Activated CD8-positive, alpha-beta T cell treated with anti-CD3 and anti-CD28 coated beads for 36 hours (primary cell): Measurements from ENCODE around the gene MRPL32. TPM values are rescaled to one million over a fixed set of nuclear protein-coding genes. Genes with fewer than 3 reads are reported as not detected.

Source experiments
- ATAC-seq: fragments of 200-7000 bp; cut with Tn5 transposase; one replicate; pipeline ENCODE4 v1.10.0; 2021; ENCODE audit warnings: mild to moderate bottlenecking, moderate library complexity
- CTCF ChIA-PET: fragments of 350-600 bp; sonication (Branson Sonifier 250); formaldehyde crosslinking; loops from one replicate; lab custom pipeline; 2021; ENCODE audit warnings: antibody characterized with exemption; lab: Charles Lee
- POLR2A ChIA-PET: fragments of 350-600 bp; sonication (Branson Sonifier 250); formaldehyde crosslinking; loops from one replicate; lab custom pipeline; 2021; ENCODE audit warnings: antibody characterized with exemption; lab: Charles Lee
- DNase-seq: peaks from one replicate; pipeline ENCODE4 v3.0.0-alpha.2; 2020
- H3K27ac Mint-ChIP-seq: one replicate; pipeline ENCODE4 v1.8.0; 2021; ENCODE audit warnings: mild to moderate bottlenecking, mixed read lengths
- H3K27me3 Mint-ChIP-seq: one replicate; pipeline ENCODE4 v1.8.0; 2021; ENCODE audit warnings: mixed read lengths
- H3K36me3 Mint-ChIP-seq: one replicate; pipeline ENCODE4 v1.8.0; 2021; ENCODE audit warnings: low read depth, mixed read lengths
- H3K4me1 Mint-ChIP-seq: one replicate; pipeline ENCODE4 v1.8.0; 2021; ENCODE audit warnings: low read depth, mixed read lengths
- H3K4me3 Mint-ChIP-seq: one replicate; pipeline ENCODE4 v1.8.0; 2021; ENCODE audit warnings: mild to moderate bottlenecking, moderate library complexity, mixed read lengths
- H3K9me3 Mint-ChIP-seq: one replicate; pipeline ENCODE4 v1.8.0; 2021; ENCODE audit warnings: mixed read lengths
- intact Hi-C: fragments of 100-400 bp; cut with micrococcal nuclease; formaldehyde crosslinking; loops from one replicate; pipeline ENCODE4 v1.10.0; 2022
- total RNA-seq, 2 experiments: library from RNA; stranded (reverse); gene quantifications; one replicate each; pipeline ENCODE4 v1.2.3, GENCODE V29; 2021
- TF ChIP-seq, protein P1 (sequence below): fragments of 200-600 bp; IDR thresholded peaks from one replicate; pipeline ENCODE4 v1.8.0; 2022; ENCODE audit warnings: antibody characterized with exemption, mild to moderate bottlenecking

MRPL32 gene
- total RNA-seq, 2 experiments from 2014 or later: 66.9 to 68.5 TPM

DNA sequence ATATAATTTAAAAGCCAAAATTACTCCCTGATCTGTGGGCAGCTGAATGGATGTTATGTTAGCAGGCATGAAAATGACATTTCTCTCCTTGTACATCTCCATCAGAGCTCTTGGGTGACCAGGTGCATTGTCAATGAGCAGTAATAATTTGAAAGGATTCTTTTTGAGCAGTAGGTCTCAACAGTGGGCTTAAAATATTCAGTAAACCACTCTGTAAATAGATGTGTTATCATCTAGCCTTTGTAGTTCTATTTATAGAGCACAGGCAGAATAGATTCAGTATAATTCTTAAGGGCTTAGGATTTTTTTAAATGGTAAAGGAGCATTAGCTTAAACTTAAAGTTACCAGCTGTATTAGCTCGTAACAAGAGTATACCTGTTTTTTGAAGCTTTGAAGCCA is 52.0 kb downstream of the MRPL32 start:
- TF ChIP-seq, protein P1, sequence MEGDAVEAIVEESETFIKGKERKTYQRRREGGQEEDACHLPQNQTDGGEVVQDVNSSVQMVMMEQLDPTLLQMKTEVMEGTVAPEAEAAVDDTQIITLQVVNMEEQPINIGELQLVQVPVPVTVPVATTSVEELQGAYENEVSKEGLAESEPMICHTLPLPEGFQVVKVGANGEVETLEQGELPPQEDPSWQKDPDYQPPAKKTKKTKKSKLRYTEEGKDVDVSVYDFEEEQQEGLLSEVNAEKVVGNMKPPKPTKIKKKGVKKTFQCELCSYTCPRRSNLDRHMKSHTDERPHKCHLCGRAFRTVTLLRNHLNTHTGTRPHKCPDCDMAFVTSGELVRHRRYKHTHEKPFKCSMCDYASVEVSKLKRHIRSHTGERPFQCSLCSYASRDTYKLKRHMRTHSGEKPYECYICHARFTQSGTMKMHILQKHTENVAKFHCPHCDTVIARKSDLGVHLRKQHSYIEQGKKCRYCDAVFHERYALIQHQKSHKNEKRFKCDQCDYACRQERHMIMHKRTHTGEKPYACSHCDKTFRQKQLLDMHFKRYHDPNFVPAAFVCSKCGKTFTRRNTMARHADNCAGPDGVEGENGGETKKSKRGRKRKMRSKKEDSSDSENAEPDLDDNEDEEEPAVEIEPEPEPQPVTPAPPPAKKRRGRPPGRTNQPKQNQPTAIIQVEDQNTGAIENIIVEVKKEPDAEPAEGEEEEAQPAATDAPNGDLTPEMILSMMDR: no peak
- ChIA-PET CTCF (interaction anchor here (2.0 kb wide), 1 partner anchor 42 kb away, joined by 5 read pairs; no protein-coding TSS in a partner anchor), POLR2A (no interaction called here)
- intact Hi-C loops: no loop called here
- Mint-ChIP-seq H3K9me3 (peaks cover 2% of the 10 kb centered on the region), H3K4me1 (no peaks in the 10 kb centered on the region), H3K36me3 (no peaks in the 10 kb centered on the region), H3K27ac (no peak overlapping the region), H3K4me3 (no peak overlapping the region), H3K27me3 (peaks cover 20% of the 10 kb centered on the region)
- no peak for DNase-seq
- ATAC-seq: no peak

DNA sequence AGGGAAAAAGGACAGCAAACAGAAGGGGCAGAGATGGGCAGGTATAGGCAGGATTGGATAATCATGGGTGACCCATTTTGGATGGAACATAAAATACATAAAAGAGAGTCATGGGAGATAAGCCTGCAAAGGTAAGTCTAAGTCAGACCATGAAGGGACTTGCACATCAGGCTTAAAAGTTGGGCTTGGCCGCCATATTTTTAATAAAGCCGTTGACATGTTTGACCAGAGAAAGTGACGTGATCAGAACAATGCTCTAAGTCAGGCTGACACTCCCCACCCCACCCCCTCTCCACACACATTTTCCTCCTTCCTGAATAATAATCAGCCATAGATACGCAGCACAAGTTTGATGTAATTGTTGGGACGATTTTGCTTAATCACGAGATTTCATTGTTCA is 54.0 kb downstream of the MRPL32 start:
- Mint-ChIP-seq H3K27me3 (peaks cover 21% of the 10 kb centered on the region), H3K27ac (no peak overlapping the region), H3K4me1 (no peaks in the 10 kb centered on the region), H3K9me3 (peaks cover 2% of the 10 kb centered on the region), H3K4me3 (no peak overlapping the region), H3K36me3 (no peaks in the 10 kb centered on the region)
- intact Hi-C loops: no loop called here
- POLR2A ChIA-PET: no interaction called here
- no peak for ATAC-seq
- TF ChIP-seq, protein P1: no peak
- CTCF ChIA-PET: no interaction called here
- no peak for DNase-seq

DNA sequence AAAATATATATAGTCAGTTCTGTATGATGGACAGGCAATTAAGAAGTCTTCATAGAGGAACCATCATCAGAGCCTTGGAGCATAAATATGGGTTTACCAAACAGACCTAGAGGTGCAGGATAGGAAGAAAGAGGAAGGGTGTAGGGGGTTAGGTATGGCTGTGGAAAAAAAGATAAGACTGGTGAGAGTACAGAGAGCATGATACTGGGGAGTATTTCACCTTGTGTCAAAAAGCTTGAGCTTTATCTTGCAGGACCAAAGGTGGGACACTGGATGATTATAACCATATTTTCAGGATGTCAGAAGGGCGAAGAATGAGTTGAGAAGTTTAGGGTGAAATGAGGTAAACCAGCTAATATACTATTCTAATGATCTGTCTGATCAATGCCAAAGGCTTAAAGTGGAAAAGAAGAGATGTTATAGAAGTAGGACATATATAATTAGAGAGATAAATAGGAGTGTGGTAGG is 54.6 kb downstream of the MRPL32 start:
- no peak for DNase-seq
- ChIA-PET CTCF (interaction anchor here (0.8 kb wide), 1 partner anchor 12 kb away, joined by 3 read pairs; no protein-coding TSS in a partner anchor), POLR2A (no interaction called here)
- H3K4me1 Mint-ChIP-seq: no peaks in the 10 kb centered on the region
- no peaks in the 10 kb centered on the region for H3K36me3 Mint-ChIP-seq
- peaks cover 2% of the 10 kb centered on the region for H3K9me3 Mint-ChIP-seq
- no peak overlapping the region for H3K27ac Mint-ChIP-seq
- intact Hi-C loops: no loop called here
- ATAC-seq: no peak
- H3K4me3 Mint-ChIP-seq: no peak overlapping the region
- TF ChIP-seq, protein P1: no peak
- H3K27me3 Mint-ChIP-seq: peaks cover 25% of the 10 kb centered on the region

Other genes with a start within 250 kb of the MRPL32 start
- gene C7orf25, start 20.3 kb upstream of the MRPL32 start, total RNA-seq: 1 to 10 TPM; 2.4 to 3.4 TPM
- gene PSMA2, start 202 bp upstream of the MRPL32 start, total RNA-seq: 100 to 1,000 TPM; 193 to 197 TPM
- gene HECW1, start 180.3 kb downstream of the MRPL32 start, total RNA-seq: not detected